HepG2 (cell line): ENCODE measurements around the gene FBXW8. TPM values are rescaled to one million over a fixed set of nuclear protein-coding genes. Genes with fewer than 3 reads are reported as not detected.

Experiments used
- ATAC-seq: fragments of 200-7000 bp; cut with Tn5 transposase; 3 replicates; pipeline ENCODE4 v1.9.1; 2020; ENCODE audit warnings: mild to moderate bottlenecking, moderate library complexity
- BruUV-seq: library from RNA; stranded (reverse); fragments of 400-500 nt; replicated peaks from 2 replicates; lab custom pipeline; 2021; lab: Mats Ljungman, UMichigan
- CTCF ChIA-PET: fragments of 300-600 bp; formaldehyde crosslinking; extraction: SDS; loops from one replicate; lab custom pipeline; 2021; ENCODE audit warnings: low total read pairs, inconsistent platforms, low intra/inter-chr PET ratio; lab: Yijun Ruan, JAX
- POLR2A ChIA-PET: fragments of 350-600 bp; sonication (Branson Sonifier 250); formaldehyde crosslinking; loops from one replicate; lab custom pipeline; 2020; ENCODE audit warnings: antibody characterized with exemption, inconsistent platforms; lab: Yijun Ruan, JAX
- DNase-seq: peaks from one replicate; pipeline ENCODE4 v3.0.0-alpha.2; 2015; ENCODE audit warnings: low spot score
- FAIRE-seq: peaks from 3 replicates; lab custom pipeline; 2011; peaks lifted over from hg19 to GRCh38; lab: Jason Lieb, UNC
- H2AFZ ChIP-seq: one replicate; pipeline ENCODE4 v1.6.1; 2011; ENCODE audit warnings: low read length, inconsistent platforms
- H3K27ac ChIP-seq: fragments of 300-600 bp; 3 replicates; pipeline ENCODE4 v1.8.0; 2011; ENCODE audit warnings: mixed run types, mild to moderate bottlenecking, mixed read lengths, low read length, inconsistent platforms; ENCODE audit not compliant: insufficient read depth; ENCODE audit errors: extremely low read length
- H3K27me3 ChIP-seq, 2 experiments: fragments of 200-600 bp in 1 of 2; 2 replicates in 1 of 2; 3 replicates in 1 of 2; pipeline versions ENCODE4 v1.6.0 to v1.8.0; 2011; ENCODE audit warnings: low read length in 2 of 2, mild to moderate bottlenecking in 2 of 2, moderate library complexity in 2 of 2, inconsistent platforms in 1 of 2; ENCODE audit not compliant: insufficient read depth in 2 of 2, control insufficient read depth in 1 of 2
- H3K36me3 ChIP-seq, 2 experiments: fragments of 200-600 bp in 1 of 2; replicated peaks in 1 of 2; 2 replicates in 1 of 2; 3 replicates in 1 of 2; pipeline versions ENCODE4 v1.5.1 to v1.8.0; 2011; ENCODE audit warnings: low read length in 2 of 2, inconsistent platforms in 1 of 2; ENCODE audit not compliant: insufficient read depth in 2 of 2, control insufficient read depth in 1 of 2
- H3K4me1 ChIP-seq: 2 replicates; pipeline ENCODE4 v1.5.1; 2012; ENCODE audit warnings: low read length, inconsistent platforms; ENCODE audit not compliant: insufficient read depth
- H3K4me2 ChIP-seq: 2 replicates; pipeline ENCODE4 v1.6.0; 2011; ENCODE audit warnings: low read depth, low read length, inconsistent platforms
- H3K4me3 ChIP-seq, 3 experiments: fragments of 200-600 bp in 1 of 3; sonication (generic), shearing (Covaris generic) in 1 of 3; replicated peaks in 1 of 3; 2 replicates each; pipeline ENCODE4 v1.5.1; 2011 to 2016; ENCODE audit warnings: low read length in 3 of 3, inconsistent platforms in 2 of 3, low read depth in 2 of 3, mild to moderate bottlenecking in 2 of 3, control low read depth in 1 of 3, mixed read lengths in 1 of 3; ENCODE audit not compliant: insufficient read depth in 1 of 3
- H3K79me2 ChIP-seq: one replicate; pipeline ENCODE4 v1.6.1; 2011; ENCODE audit warnings: low read length, inconsistent platforms; ENCODE audit not compliant: insufficient read depth
- H3K9ac ChIP-seq: 2 replicates; pipeline ENCODE4 v1.6.0; 2011; ENCODE audit warnings: mild to moderate bottlenecking, low read depth, low read length, inconsistent platforms; ENCODE audit not compliant: insufficient read depth
- H3K9me3 ChIP-seq: 2 replicates; pipeline ENCODE4 v1.5.1; 2012; ENCODE audit warnings: mild to moderate bottlenecking, low read length
- H4K20me1 ChIP-seq: 2 replicates; pipeline ENCODE4 v1.6.0; 2011; ENCODE audit warnings: inconsistent platforms, mild to moderate bottlenecking, low read length, moderate library complexity; ENCODE audit not compliant: insufficient read depth
- RBM22 ChIP-seq: fragments of 200-400 bp; formaldehyde crosslinking; optimal IDR thresholded peaks from 2 replicates; pipeline ENCODE3; 2017; ENCODE audit warnings: mild to moderate bottlenecking, low read length, moderate library complexity
- ZNF629 ChIP-seq: sonication (generic); formaldehyde crosslinking; conservative IDR thresholded peaks from 2 replicates; pipeline ENCODE4 v1.5.0; 2020; ENCODE audit warnings: missing genetic modification reagents
- WGBS: methylation state at CpG from one replicate; pipeline ENCODE4 v1.1.6; 2017; ENCODE audit warnings: low lambda C conversion rate; 5-methylcytosine and 5-hydroxymethylcytosine counted together
- in situ Hi-C: cut with HindIII; loops from 2 replicates; pipeline ENCODE4 v1.10.0; 2017; ENCODE audit warnings: low pct_unique_long_range_greater_than_20kb; ENCODE audit not compliant: extremely low pct_ligation_motif_present
- intact Hi-C: fragments of 100-400 bp; cut with micrococcal nuclease; formaldehyde crosslinking; loops from one replicate; pipeline ENCODE4 v1.10.0; 2022; ENCODE audit not compliant: unreplicated experiment
- polyA plus RNA-seq, 8 experiments: library from polyadenylated mRNA; depleted of rRNA in 3 of 8; stranded (reverse) in 7 of 8; unstranded in 1 of 8; fragments of >200 nt; fragmentation: Illumina TruSeq in 4 of 8; extraction: Trizol in 4 of 8; gene quantifications; 2 replicates each; pipeline versions ENCODE4 v1.2.1 to v1.2.3, GENCODE V29; 2011 to 2016; ENCODE audit warnings: low read depth in 4 of 8, missing spikeins in 1 of 8, mixed read lengths in 1 of 8; ENCODE audit not compliant: insufficient read depth in 1 of 8
- total RNA-seq, 5 experiments: library from RNA; depleted of rRNA; stranded (reverse); fragments of >200 nt; fragmentation: Illumina TruSeq; extraction: Trizol; gene quantifications; 2 replicates each; pipeline ENCODE4 v1.2.3, GENCODE V29; 2016; ENCODE audit warnings: low read depth in 1 of 5
- TF ChIP-seq, protein P1 (sequence below): sonication (generic); formaldehyde crosslinking; IDR thresholded peaks from 2 replicates; pipeline ENCODE4 v1.4.0; 2020; ENCODE audit warnings: missing genetic modification reagents

FBXW8 gene
- total and polyA plus RNA-seq, 2 of the 13 experiments (the other 11 are each of a cell fraction or from before 2014, with no cell fraction given): 5.1 to 5.9 TPM

DNA sequence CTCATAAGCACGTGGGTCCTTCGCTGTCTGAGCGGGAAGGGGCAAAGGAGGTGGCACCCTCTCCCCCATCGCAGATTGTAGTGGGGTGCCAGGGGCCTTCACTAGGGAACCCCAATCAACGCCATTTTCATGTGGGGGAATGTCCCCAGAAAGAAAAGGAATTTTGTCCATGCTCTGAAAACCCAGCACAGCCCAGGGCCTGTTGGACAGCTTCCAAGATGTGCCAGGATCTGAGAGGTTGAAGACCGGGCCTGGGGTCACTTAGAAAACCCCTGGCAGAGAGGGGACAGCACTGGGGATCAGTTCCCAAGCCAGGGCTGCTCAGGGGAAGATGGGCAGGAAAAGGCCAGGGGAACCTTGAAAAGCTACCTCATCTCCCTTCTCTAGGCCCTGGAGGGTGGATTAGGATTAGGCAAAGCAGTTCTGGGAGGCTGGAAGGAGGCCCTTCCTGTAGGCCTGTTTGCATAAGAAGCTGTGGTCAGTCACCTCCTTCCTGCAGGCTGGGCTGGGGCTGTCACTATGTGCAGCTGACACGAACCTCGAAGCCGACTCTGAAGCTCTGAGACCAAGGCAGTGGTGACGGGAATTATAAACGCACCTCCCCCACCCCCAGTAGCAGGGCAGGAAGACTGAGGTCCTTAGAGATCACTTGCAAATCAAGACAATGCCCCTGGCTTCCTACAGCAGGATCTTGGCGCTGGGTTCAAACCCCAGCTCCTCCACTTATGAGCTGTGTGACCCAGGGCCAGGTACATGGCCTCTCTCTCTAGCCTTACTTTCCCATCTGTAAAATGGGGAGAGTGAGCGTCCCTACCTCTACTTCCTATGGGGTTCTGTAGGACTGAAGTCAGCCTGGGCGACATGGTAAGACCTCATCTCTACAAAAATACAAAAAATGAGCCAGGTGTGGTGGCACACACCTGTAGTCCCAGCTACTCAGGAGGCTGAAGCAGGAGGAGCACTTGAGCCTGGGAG, 159.5 kb downstream of the FBXW8 start:
- in situ Hi-C loops: no loop called here
- Histone ChIP-seq H3K9ac (no peak overlapping the region), H3K27ac (no peak overlapping the region), H3K4me2 (no peak overlapping the region), H3K9me3 (no peaks in the 10 kb centered on the region), H3K4me1 (no peaks in the 10 kb centered on the region), H4K20me1 (peaks cover 7% of the 10 kb centered on the region; the same call in 1 of the 2 replicates), H3K36me3 (peaks cover 40 to 77% of the 10 kb centered on the region in 2 experiments), H2AFZ (no peak overlapping the region), H3K4me3 (no peak overlapping the region), H3K79me2 (peaks cover 7% of the 10 kb centered on the region), H3K27me3 (no peaks in the 10 kb centered on the region)
- POLR2A ChIA-PET: interaction anchor here (1.1 kb wide), 1 partner anchor 21 kb away, joined by 4 read pairs; no protein-coding TSS in a partner anchor
- 96% methylated on average over 13 of the region's 14 CpGs for WGBS
- FAIRE-seq: no peak
- no peak for DNase-seq
- TF ChIP-seq ZNF629 (CRISPR knock-in tag) (peak; percentile 57), RBM22 (peak; percentile 59)
- TF ChIP-seq, protein P1, sequence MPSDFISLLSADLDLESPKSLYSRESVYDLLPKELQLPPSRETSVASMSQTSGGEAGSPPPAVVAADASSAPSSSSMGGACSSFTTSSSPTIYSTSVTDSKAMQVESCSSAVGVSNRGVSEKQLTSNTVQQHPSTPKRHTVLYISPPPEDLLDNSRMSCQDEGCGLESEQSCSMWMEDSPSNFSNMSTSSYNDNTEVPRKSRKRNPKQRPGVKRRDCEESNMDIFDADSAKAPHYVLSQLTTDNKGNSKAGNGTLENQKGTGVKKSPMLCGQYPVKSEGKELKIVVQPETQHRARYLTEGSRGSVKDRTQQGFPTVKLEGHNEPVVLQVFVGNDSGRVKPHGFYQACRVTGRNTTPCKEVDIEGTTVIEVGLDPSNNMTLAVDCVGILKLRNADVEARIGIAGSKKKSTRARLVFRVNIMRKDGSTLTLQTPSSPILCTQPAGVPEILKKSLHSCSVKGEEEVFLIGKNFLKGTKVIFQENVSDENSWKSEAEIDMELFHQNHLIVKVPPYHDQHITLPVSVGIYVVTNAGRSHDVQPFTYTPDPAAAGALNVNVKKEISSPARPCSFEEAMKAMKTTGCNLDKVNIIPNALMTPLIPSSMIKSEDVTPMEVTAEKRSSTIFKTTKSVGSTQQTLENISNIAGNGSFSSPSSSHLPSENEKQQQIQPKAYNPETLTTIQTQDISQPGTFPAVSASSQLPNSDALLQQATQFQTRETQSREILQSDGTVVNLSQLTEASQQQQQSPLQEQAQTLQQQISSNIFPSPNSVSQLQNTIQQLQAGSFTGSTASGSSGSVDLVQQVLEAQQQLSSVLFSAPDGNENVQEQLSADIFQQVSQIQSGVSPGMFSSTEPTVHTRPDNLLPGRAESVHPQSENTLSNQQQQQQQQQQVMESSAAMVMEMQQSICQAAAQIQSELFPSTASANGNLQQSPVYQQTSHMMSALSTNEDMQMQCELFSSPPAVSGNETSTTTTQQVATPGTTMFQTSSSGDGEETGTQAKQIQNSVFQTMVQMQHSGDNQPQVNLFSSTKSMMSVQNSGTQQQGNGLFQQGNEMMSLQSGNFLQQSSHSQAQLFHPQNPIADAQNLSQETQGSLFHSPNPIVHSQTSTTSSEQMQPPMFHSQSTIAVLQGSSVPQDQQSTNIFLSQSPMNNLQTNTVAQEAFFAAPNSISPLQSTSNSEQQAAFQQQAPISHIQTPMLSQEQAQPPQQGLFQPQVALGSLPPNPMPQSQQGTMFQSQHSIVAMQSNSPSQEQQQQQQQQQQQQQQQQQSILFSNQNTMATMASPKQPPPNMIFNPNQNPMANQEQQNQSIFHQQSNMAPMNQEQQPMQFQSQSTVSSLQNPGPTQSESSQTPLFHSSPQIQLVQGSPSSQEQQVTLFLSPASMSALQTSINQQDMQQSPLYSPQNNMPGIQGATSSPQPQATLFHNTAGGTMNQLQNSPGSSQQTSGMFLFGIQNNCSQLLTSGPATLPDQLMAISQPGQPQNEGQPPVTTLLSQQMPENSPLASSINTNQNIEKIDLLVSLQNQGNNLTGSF (CRISPR knock-in tag): no peak
- BruUV-seq: no TSS peak
- intact Hi-C loops: no loop called here
- ATAC-seq: no peak
- CTCF ChIA-PET: no interaction called here
